Naive B cell (primary cell): ENCODE results near the gene SOX15. TPM values are rescaled to one million over a fixed set of nuclear protein-coding genes. Genes with fewer than 3 reads are reported as not detected.
A peak's percentile ranks its signal among the peaks of the same experiment; 100 is the strongest.

Experiments
- ATAC-seq, 2 donors: fragments of 150-1000 bp; cut with Tn5 transposase; 2 replicates each; pipeline ENCODE4 v1.10.0; 2021; ENCODE audit warnings: low read depth in 2 of 2, mild to moderate bottlenecking in 2 of 2, moderate library complexity in 2 of 2
- DNase-seq: peaks from one replicate; pipeline ENCODE4 v3.0.0; 2022
- H3K27ac Mint-ChIP-seq, 6 donors: one replicate each; pipeline ENCODE4 v1.8.0; 2020 to 2022; ENCODE audit warnings: mild to moderate bottlenecking in 6 of 6, mixed read lengths in 6 of 6, moderate library complexity in 5 of 6, inconsistent platforms in 2 of 6
- H3K27me3 Mint-ChIP-seq, 3 donors: one replicate each; pipeline ENCODE4 v1.8.0; 2021 to 2022; ENCODE audit warnings: mixed read lengths in 3 of 3, mild to moderate bottlenecking in 1 of 3
- H3K36me3 Mint-ChIP-seq, 2 donors: one replicate each; pipeline ENCODE4 v1.8.0; 2020 to 2022; ENCODE audit warnings: mixed read lengths in 2 of 2, inconsistent platforms in 1 of 2, mild to moderate bottlenecking in 1 of 2
- H3K4me1 Mint-ChIP-seq, 3 donors: one replicate each; pipeline ENCODE4 v1.8.0; 2020 to 2022; ENCODE audit warnings: mixed read lengths in 3 of 3, inconsistent platforms in 1 of 3, mild to moderate bottlenecking in 1 of 3, moderate library complexity in 1 of 3
- H3K4me3 Mint-ChIP-seq, 8 donors: one replicate each; pipeline ENCODE4 v1.8.0; 2020 to 2022; ENCODE audit warnings: mild to moderate bottlenecking in 8 of 8, mixed read lengths in 8 of 8, moderate library complexity in 8 of 8, inconsistent platforms in 2 of 8
- H3K9me3 Mint-ChIP-seq, 7 donors: one replicate each; pipeline ENCODE4 v1.8.0; 2020 to 2022; ENCODE audit warnings: mixed read lengths in 7 of 7, mild to moderate bottlenecking in 5 of 7, inconsistent platforms in 2 of 7, moderate library complexity in 1 of 7
- polyA plus RNA-seq, 6 donors: library from polyadenylated mRNA; unstranded; fragments of 300-500 nt; fragmentation: Illumina TruSeq; gene quantifications; one replicate each; pipeline ENCODE4 v1.2.3, GENCODE V29; 2021; ENCODE audit warnings: low read depth in 6 of 6

SOX15 gene
- polyA plus RNA-seq, 6 donors from 2014 or later: not detected

DNA sequence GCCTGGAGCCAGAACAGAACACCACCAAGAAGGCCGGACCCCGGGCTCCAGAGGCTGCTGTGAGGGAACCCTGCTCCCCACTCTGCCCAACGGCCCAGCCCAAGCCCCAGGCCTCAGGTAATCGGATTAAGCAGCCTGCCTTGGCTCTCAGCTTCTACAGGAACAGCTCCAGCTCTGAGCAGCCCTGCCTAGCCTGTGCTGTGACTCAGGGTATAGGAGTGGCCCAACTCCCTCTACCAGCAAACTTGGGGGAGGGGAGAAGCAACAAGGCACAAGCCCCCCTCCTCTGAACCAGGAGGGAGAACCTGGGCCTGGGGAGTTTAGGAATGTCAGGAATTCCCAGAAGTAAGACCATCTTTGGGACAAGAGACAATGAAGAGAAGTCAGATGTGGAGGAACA is 849 bp upstream of the SOX15 start:
- Mint-ChIP-seq H3K9me3 (no peaks in the 10 kb centered on the region), H3K4me1 (peaks cover 5 to 10% (median 6%) of the 10 kb centered on the region in 3 donors), H3K27ac (no peak overlapping the region), H3K36me3 (peaks cover 13 to 30% of the 10 kb centered on the region in 2 donors), H3K27me3 (no peaks in the 10 kb centered on the region), H3K4me3 (no peak overlapping the region)
- DNase-seq (no peak), ATAC-seq (no peak)

DNA sequence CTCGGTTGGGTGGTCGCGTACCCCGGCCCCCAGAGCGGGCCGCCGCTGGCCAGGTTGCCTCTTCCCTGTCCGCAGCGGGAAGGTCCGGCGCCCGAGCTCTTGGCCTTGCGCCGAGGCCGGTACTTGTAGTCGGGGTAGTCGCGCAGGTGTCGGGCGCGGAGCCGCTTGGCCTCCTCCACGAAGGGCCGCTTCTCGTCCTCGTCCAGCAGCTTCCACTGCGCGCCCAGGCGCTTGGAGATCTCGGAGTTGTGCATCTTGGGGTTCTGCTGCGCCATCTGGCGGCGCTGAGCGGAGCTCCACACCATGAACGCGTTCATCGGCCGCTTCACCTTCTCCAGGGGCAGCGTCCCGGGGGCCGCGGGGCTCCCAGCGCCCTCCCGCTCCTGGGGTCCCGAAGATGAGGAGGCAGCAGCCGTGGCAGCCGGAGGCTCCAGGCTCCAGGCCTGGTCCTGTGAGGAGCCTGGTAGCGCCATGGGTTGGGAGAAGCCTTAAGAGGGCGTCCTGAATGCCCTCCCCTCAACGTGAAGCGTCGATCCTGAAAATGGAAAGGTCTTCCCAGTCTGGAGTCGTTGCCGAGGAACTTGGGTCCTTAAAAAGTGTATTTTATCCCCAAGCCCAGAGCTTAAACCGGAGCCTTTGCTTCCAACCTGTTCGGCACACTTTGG is 558 bp downstream of the SOX15 start:
- H3K27ac Mint-ChIP-seq: no peak overlapping the region
- H3K4me1 Mint-ChIP-seq: peaks cover 13 to 19% (median 19%) of the 10 kb centered on the region in 3 donors
- no peaks in the 10 kb centered on the region for H3K9me3 Mint-ChIP-seq
- ATAC-seq (peak; percentile 93 to 97), DNase-seq (peak; percentile 58)
- peak overlapping the region in 2 of 8 donors; percentile 24 to 66 for H3K4me3 Mint-ChIP-seq
- H3K36me3 Mint-ChIP-seq: peaks cover 11 to 28% of the 10 kb centered on the region in 2 donors
- no peaks in the 10 kb centered on the region for H3K27me3 Mint-ChIP-seq

DNA sequence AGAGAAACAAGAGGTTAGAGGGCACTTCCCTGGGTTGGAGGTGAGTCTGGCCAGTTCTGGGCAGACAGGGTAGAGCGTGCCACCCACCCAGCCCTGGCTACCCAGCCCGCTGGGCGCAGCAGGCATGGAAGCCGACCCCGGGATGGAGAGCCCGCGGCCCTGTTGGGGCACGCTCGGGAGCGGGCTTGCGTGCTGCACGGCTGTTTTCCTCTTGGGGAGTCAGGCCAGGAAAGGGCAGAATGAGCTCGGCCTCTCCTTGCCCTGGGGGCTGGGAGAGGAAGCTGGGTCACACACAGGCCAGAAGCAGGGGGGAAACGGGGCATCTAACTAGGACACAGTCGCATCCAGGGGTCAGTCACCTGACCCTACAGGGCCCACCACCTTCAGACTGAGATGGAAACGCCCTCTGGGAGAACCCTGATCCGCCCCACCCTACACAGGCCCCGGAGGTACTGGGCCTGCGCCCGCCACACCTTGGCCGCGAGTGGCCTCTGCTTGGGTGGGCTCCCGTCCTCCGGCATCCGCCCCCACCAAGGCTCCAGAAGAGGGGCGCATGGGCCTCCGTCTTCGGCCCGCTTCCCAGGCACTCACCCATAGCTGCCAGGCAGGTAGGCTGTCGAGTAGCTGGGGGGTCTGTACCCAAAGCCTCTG is 1.2 kb downstream of the SOX15 start:
- DNase-seq (no peak), ATAC-seq (no peak)
- Mint-ChIP-seq H3K4me1 (peaks cover 15 to 25% (median 25%) of the 10 kb centered on the region in 3 donors), H3K4me3 (no peak overlapping the region), H3K27me3 (no peaks in the 10 kb centered on the region), H3K9me3 (no peaks in the 10 kb centered on the region), H3K27ac (peak overlapping the region in 2 of 6 donors; percentile 63 to 71), H3K36me3 (peaks cover 5 to 28% of the 10 kb centered on the region in 2 donors)

DNA sequence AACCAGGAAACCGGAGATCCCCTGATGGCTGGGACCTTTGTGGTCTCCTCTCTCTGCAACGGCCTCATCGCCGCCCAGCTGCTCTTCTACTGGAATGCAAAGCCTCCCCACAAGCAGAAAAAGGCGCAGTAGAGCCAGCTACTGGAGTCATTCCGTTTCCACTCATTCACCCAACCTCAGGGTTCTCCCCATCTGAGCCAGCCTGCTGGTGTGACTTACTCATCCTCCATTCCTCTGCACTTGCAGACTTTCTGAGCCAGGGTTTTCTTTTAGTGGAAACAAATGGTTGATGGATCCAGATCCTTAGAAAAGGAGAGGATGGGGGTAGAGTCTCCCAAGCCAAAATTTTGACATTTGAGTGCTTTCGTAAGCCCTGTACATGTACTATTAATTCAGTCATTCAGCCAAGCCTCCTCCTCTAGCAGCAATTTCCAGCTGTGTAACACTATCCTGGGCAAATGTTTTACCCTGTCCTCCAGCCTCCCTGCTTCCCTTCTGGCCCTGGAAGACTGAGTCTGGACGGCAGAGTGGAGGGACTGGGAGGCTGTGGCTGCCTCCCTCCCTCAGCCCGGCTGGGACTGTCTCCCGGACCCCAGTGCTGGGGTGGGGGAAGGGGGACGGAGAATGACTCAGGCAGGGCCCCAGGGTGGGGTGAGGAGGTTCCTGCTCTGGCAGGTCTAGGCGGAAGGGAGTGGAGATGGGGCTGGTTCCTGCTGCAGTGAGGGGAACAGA is 2.3 kb downstream of the SOX15 start:
- Mint-ChIP-seq H3K4me3 (peak overlapping the region in 3 of 8 donors; percentile 47 to 67 (median 52)), H3K9me3 (no peaks in the 10 kb centered on the region), H3K4me1 (peaks cover 16 to 32% (median 21%) of the 10 kb centered on the region in 3 donors), H3K36me3 (peaks cover 5 to 19% of the 10 kb centered on the region in 2 donors), H3K27ac (no peak overlapping the region), H3K27me3 (no peaks in the 10 kb centered on the region)
- ATAC-seq (no peak), DNase-seq (no peak)

DNA sequence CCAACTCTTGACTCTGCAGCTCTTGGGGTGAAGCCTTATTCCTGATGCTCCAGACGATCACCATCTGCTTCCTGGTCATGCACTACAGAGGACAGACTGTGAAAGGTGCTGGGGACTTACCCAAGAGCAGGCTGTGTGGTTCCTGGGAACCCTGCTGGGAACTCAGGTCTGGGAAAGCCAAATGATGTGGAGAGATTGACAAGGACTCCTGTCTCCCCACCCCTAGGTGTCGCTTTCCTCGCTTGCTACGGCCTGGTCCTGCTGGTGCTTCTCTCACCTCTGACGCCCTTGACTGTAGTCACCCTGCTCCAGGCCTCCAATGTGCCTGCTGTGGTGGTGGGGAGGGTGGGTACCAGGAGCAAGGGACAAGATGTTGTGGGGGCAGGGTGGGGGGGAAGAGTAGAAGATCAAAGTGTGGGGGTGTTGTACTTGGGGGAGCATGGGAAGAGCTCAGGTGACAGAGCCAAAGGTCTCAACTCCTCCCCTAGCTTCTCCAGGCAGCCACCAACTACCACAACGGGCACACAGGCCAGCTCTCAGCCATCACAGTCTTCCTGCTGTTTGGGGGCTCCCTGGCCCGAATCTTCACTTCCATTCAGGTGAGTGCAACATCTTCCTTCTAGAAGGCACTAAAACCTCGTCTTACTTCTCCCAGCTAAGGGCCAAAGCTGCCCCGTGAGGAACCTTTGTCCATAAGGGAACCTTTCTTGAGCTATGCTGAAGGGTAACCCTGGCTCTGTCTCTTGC is 3.0 kb downstream of the SOX15 start:
- Mint-ChIP-seq H3K4me3 (peak overlapping the region in 2 of 8 donors; percentile 47 to 67), H3K36me3 (peaks cover 0 to 14% of the 10 kb centered on the region in 2 donors), H3K27ac (no peak overlapping the region), H3K9me3 (no peaks in the 10 kb centered on the region), H3K4me1 (peaks cover 24 to 39% (median 25%) of the 10 kb centered on the region in 3 donors), H3K27me3 (no peaks in the 10 kb centered on the region)
- no peak for ATAC-seq
- no peak for DNase-seq

DNA sequence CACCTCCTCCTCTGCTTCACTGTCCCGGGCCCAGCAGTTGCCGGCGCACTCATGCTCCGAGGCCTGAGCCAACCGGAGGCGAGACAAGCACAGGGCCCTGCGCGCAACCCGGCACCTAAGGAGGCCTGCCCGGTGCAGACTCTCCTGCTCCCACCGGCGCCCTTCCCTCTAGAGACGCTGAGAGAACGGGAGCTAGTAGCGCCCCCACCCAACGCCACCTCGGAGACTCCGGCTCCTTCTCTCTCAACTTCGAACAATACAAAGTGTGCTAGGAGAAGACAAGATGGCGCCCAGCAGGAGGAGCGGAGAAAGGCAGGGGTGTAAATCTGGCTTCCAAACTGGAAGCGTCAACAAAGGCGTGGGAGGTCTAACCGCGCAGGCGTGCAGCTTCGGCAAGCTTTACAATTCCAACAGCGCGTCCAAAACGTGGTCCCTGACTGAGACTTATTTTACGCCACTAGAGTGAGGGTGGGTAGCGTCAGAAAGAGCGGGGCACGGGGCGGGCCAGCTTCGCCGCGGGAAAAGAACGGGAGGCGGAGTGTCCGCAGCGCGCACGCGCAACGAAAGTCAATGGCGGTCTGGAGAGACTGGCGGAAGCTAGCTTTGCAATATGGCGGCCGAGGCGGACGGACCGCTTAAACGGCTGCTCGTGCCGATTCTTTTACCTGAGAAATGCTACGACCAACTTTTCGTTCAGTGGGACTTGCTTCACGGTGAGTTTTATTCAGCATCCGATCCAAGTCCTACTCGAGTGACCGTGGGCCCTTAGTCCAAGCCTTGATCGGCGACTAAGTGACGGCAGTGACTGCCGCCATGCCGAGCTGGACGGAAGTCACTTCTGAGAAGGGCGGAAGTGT is 6.4 kb downstream of the SOX15 start, which contains the start of gene MPDU1:
MPDU1 (plus strand) TSS at position 600 of the 857 bp plus-strand sequence; CDS start at position 611, 11 bp downstream.
- peak within 1 kb of the TSS; percentile 98 to 100 (median 100) for H3K27ac Mint-ChIP-seq
- DNase-seq (peak; percentile 94), ATAC-seq (peak; percentile 81 to 82)
- peaks cover 56 to 71% (median 56%) of the 10 kb centered on the region in 3 donors for H3K4me1 Mint-ChIP-seq
- no peaks in the 10 kb centered on the region for H3K9me3 Mint-ChIP-seq
- peaks cover 0 to 14% of the 10 kb centered on the region in 2 donors for H3K36me3 Mint-ChIP-seq
- H3K4me3 Mint-ChIP-seq: peak within 1 kb of the TSS; percentile 93 to 100 (median 99)
- no peaks in the 10 kb centered on the region for H3K27me3 Mint-ChIP-seq

DNA sequence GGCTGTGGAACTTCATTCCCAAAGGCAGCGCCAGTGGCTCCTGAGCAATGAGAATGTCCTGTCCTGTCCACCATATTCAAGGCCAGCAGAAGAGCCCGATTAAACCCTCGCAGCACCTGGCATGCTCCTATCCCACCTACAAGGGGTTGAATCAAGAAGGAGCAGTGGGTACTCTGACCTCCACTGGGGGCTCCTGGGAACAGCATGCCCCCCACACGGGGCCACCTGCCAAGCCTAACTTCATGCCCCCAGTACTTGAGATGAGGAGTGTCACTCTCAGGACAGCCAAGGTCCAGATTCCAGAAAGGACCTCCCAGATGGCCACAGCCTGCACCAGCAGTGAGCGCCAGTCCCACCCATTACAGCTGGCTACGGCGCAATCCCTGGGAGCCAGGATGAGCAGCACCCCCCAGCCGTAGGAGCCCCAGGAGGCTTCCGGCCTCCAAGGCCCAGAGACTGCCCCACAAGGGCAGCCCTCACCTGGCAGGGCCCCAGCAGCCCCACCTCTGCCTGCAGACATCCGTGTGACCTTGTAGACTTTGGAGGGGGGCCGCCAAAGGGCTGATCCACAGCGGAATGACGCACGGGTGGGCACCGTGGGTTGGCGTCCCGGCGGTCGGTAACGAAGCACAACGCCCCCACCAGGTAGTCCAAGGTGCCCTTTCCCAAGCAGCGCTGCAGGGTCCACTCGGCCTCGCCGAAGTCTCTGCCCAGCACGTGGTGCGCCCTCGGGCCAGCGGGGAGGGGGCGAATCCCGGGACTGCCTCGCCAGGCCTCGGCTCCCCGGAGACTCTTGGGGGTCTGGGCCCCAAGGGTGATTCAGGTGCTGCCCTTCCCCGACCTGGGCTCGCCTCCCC is 7.3 kb downstream of the SOX15 start:
- H3K4me3 Mint-ChIP-seq: peak overlapping the region; percentile 70 to 100 (median 94)
- peaks cover 4 to 8% of the 10 kb centered on the region in 2 donors for H3K36me3 Mint-ChIP-seq
- peaks cover 51 to 77% (median 58%) of the 10 kb centered on the region in 3 donors for H3K4me1 Mint-ChIP-seq
- ATAC-seq: no peak
- no peak for DNase-seq
- H3K27me3 Mint-ChIP-seq: no peaks in the 10 kb centered on the region
- H3K27ac Mint-ChIP-seq: peak overlapping the region in 5 of 6 donors; percentile 47 to 98 (median 88)
- H3K9me3 Mint-ChIP-seq: no peaks in the 10 kb centered on the region

DNA sequence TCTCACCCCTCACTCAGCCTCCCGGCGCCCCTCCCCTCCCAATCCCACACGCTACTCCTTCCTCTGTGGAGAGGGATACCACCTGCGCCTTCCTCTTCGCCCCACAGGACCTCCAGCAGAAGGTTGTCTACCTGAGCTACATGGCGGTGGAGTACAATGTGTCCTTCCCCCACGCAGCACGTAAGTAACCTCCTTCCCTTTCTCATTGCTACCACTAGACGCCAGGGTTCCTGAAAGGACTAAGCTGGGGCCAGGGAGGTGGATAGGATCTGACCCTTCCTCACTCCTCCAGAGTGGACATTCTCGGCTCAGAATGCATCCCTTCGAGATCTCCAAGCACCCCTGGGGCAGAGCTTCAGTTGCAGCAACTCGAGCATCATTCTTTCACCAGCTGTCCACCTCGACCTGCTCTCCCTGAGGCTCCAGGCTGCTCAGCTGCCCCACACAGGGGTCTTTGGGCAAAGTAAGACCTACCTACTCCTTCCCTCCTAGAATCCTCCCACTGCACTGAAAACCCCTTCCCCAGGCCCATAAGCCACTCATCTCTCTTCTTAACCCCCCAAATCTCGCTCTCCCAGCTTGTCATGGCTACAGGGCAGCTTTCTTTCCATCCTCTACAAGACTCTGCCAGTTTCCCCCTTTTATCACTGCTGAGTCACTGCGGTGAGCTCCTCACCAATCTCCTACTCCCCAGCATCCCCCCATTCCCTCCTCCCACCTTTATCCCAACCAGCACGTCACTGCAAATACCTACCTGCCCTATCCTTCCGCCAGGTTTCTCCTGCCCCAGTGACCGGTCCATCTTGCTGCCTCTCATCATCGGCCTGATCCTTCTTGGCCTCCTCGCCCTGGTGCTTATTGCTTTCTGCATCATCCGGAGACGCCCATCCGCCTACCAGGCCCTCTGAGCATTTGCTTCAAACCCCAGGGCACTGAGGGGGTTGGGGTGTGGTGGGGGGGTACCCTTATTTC is 9.0 kb downstream of the SOX15 start:
- peak overlapping the region; percentile 41 to 97 (median 70) for H3K4me3 Mint-ChIP-seq
- no peaks in the 10 kb centered on the region for H3K27me3 Mint-ChIP-seq
- DNase-seq: no peak
- no peak for ATAC-seq
- H3K9me3 Mint-ChIP-seq: no peaks in the 10 kb centered on the region
- H3K36me3 Mint-ChIP-seq: peaks cover 8 to 17% of the 10 kb centered on the region in 2 donors
- H3K4me1 Mint-ChIP-seq: peaks cover 51 to 90% (median 61%) of the 10 kb centered on the region in 3 donors
- H3K27ac Mint-ChIP-seq: peak overlapping the region; percentile 47 to 96 (median 92)

DNA sequence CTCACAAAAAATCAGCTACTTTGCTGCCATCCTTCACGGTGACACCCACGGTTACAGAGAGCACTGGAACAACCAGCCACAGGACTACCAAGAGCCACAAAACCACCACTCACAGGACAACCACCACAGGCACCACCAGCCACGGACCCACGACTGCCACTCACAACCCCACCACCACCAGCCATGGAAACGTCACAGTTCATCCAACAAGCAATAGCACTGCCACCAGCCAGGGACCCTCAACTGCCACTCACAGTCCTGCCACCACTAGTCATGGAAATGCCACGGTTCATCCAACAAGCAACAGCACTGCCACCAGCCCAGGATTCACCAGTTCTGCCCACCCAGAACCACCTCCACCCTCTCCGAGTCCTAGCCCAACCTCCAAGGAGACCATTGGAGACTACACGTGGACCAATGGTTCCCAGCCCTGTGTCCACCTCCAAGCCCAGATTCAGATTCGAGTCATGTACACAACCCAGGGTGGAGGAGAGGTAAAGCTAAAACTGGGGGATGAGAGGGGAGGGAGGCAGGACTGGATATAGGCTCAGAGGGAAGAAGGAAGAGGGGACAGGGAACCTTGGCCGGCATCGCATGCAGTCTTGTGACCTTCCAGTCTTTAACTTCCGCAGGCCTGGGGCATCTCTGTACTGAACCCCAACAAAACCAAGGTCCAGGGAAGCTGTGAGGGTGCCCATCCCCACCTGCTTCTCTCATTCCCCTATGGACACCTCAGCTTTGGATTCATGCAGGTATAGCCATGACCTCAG is 9.9 kb downstream of the SOX15 start:
- Mint-ChIP-seq H3K27ac (peak overlapping the region in 5 of 6 donors; percentile 41 to 96 (median 92)), H3K27me3 (no peaks in the 10 kb centered on the region), H3K4me3 (peak overlapping the region; percentile 36 to 97 (median 75)), H3K4me1 (peaks cover 49 to 90% (median 61%) of the 10 kb centered on the region in 3 donors), H3K36me3 (peaks cover 8 to 17% of the 10 kb centered on the region in 2 donors), H3K9me3 (no peaks in the 10 kb centered on the region)
- no peak for DNase-seq
- ATAC-seq: no peak
